Mucosa of rectum (tissue), 2 donors: ENCODE results near the gene GRIK5.

Experiments used
- H3K27ac ChIP-seq, 2 donors: one replicate each; pipeline ENCODE4 v1.7.0; 2013; ENCODE audit warnings: inconsistent platforms in 2 of 2, low read depth in 2 of 2, low read length in 2 of 2
- H3K27me3 ChIP-seq, 2 donors: one replicate each; pipeline ENCODE4 v1.7.0; 2013; ENCODE audit warnings: low read length in 2 of 2; ENCODE audit not compliant: control insufficient read depth in 2 of 2, insufficient read depth in 2 of 2
- H3K36me3 ChIP-seq, 2 donors: one replicate each; pipeline ENCODE4 v1.7.0; 2013; ENCODE audit warnings: low read length in 2 of 2; ENCODE audit not compliant: control insufficient read depth in 2 of 2, insufficient read depth in 2 of 2
- H3K4me1 ChIP-seq, 2 donors: one replicate each; pipeline ENCODE4 v1.7.0; 2013; ENCODE audit warnings: low read length in 2 of 2, mild to moderate bottlenecking in 1 of 2; ENCODE audit not compliant: control insufficient read depth in 2 of 2, insufficient read depth in 2 of 2
- H3K4me3 ChIP-seq, 2 donors: one replicate each; pipeline ENCODE4 v1.7.0; 2013; ENCODE audit warnings: low read length in 2 of 2
- H3K9ac ChIP-seq, 2 donors: one replicate each; pipeline ENCODE4 v1.7.0; 2013; ENCODE audit warnings: low read length in 2 of 2, low read depth in 1 of 2, mild to moderate bottlenecking in 1 of 2
- H3K9me3 ChIP-seq, 2 donors: one replicate each; pipeline ENCODE4 v1.7.0; 2013; ENCODE audit warnings: low read length in 2 of 2; ENCODE audit not compliant: control insufficient read depth in 2 of 2
- donor health status: healthy.
- donor health status: Normal muscosa, but diverticular disease.

The GRIK5 gene

GRCh38 chr19:41957838-41958366, 112.1 kb downstream of the GRIK5 start:
- Histone ChIP-seq H3K9me3 (no peaks in the 10 kb centered on the region), H3K4me3 (peak overlapping the region; percentile 87 to 94), H3K36me3 (peaks cover 0 to 2% of the 10 kb centered on the region in 2 donors), H3K27me3 (no peaks in the 10 kb centered on the region), H3K27ac (peak overlapping the region; percentile 98), H3K9ac (peak overlapping the region; percentile 93 to 99), H3K4me1 (peaks cover 19 to 25% of the 10 kb centered on the region in 2 donors)

GRCh38 chr19:41957161-41957837, 112.7 kb downstream of the GRIK5 start:
- peaks cover 19 to 25% of the 10 kb centered on the region in 2 donors for H3K4me1 ChIP-seq
- peaks cover 0 to 2% of the 10 kb centered on the region in 2 donors for H3K36me3 ChIP-seq
- peak overlapping the region; percentile 98 for H3K27ac ChIP-seq
- peak overlapping the region; percentile 93 to 99 for H3K9ac ChIP-seq
- peak overlapping the region; percentile 74 to 87 for H3K4me3 ChIP-seq
- no peaks in the 10 kb centered on the region for H3K27me3 ChIP-seq
- no peaks in the 10 kb centered on the region for H3K9me3 ChIP-seq

GRCh38 chr19:41956621-41957020, 113.4 kb downstream of the GRIK5 start:
- peaks cover 0 to 2% of the 10 kb centered on the region in 2 donors for H3K36me3 ChIP-seq
- H3K4me3 ChIP-seq, result peak overlapping the region; percentile 74 to 87
- peaks cover 19 to 25% of the 10 kb centered on the region in 2 donors for H3K4me1 ChIP-seq
- peak overlapping the region; percentile 93 to 99 for H3K9ac ChIP-seq
- H3K27me3 ChIP-seq, result no peaks in the 10 kb centered on the region
- peak overlapping the region; percentile 98 for H3K27ac ChIP-seq
- no peaks in the 10 kb centered on the region for H3K9me3 ChIP-seq

- H3K9ac ChIP-seq, result peak overlapping the region in 1 of 2 donors; percentile 99
- no peak overlapping the region for H3K4me3 ChIP-seq
- peaks cover 0 to 2% of the 10 kb centered on the region in 2 donors for H3K36me3 ChIP-seq
- no peak overlapping the region for H3K27ac ChIP-seq
- H3K27me3 ChIP-seq, result no peaks in the 10 kb centered on the region
- H3K9me3 ChIP-seq, result no peaks in the 10 kb centered on the region
- H3K4me1 ChIP-seq, result peaks cover 19 to 25% of the 10 kb centered on the region in 2 donors
Observed at GRCh38 chr19:41955521-41955920, 114.5 kb downstream of the GRIK5 start.

GRCh38 chr19:41951686-41952172, 118.3 kb downstream of the GRIK5 start:
- Histone ChIP-seq H3K9ac (no peak overlapping the region), H3K9me3 (no peaks in the 10 kb centered on the region), H3K36me3 (peaks cover 0 to 2% of the 10 kb centered on the region in 2 donors), H3K27ac (no peak overlapping the region), H3K27me3 (no peaks in the 10 kb centered on the region), H3K4me1 (peaks cover 5 to 9% of the 10 kb centered on the region in 2 donors), H3K4me3 (no peak overlapping the region)
